GM13977 (cell line): ENCODE data around the gene SPDYE16.
"Not testable (repeated sequence)": the region's sequence is repeated elsewhere in the genome, so short reads cannot be mapped to it uniquely, and the experiment has no call there.

ENCODE experiments used
- DNase-seq: peaks from one replicate; pipeline ENCODE4 v3.0.0; 2012; ENCODE audit warnings: low spot score
- in situ Hi-C: fragments of 300-500 bp; cut with MboI; formaldehyde crosslinking; loops from one replicate; pipeline ENCODE4 v1.12.0; 2022; ENCODE audit warnings: low sequenced_read_pairs, low pct_unique_long_range_greater_than_20kb, mixed read lengths, inconsistent platforms; ENCODE audit not compliant: unreplicated experiment
- TF ChIP-seq, protein P1 (sequence below): IDR thresholded peaks from 2 replicates; pipeline ENCODE4 v1.5.1; 2012; ENCODE audit warnings: mild to moderate bottlenecking, control low read depth; ENCODE audit not compliant: insufficient read depth; ENCODE audit errors: extremely low read depth, missing control alignments

The SPDYE16 gene

DNA sequence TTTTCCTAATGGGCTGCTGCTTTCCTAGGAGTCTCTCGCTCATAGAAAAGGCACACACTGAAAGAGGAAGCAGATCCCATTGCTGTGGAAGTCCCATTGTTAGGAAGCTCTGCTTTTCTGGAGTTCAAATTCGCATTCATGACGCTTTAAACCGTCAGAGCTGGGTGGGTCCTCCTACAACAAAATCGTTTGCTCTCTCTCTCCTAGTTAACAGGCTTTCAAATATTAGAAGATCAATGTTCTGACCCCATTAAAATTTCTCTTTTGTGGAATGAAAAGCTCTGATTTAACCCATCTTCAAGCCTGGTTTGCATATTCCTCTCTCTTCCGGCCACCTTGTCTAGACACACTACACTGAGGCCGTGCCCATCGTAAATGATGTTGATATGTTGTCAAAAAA, at the start of gene SPDYE16:
Gene SPDYE16, minus strand, starts transcription at position 101 of the 400 bp plus-strand sequence. CDS start 1,838 bp downstream, outside the sequence.
- in situ Hi-C loops, DNase-seq: not testable (repeated sequence)

GRCh38 chr7:76592694-76593093, 49.6 kb upstream of the SPDYE16 start:
- in situ Hi-C loops, DNase-seq: not testable (repeated sequence)

GRCh38 chr7:76591602-76592304, 48.7 kb upstream of the SPDYE16 start:
- DNase-seq, result peak; percentile 10
- in situ Hi-C loops, result not testable (repeated sequence)

GRCh38 chr7:76591033-76591432, 47.9 kb upstream of the SPDYE16 start:
- DNase-seq, in situ Hi-C loops: not testable (repeated sequence)

More at GRCh38 chr7:76591602-76592304, 48.7 kb upstream of the SPDYE16 start:
- TF ChIP-seq, protein P1, sequence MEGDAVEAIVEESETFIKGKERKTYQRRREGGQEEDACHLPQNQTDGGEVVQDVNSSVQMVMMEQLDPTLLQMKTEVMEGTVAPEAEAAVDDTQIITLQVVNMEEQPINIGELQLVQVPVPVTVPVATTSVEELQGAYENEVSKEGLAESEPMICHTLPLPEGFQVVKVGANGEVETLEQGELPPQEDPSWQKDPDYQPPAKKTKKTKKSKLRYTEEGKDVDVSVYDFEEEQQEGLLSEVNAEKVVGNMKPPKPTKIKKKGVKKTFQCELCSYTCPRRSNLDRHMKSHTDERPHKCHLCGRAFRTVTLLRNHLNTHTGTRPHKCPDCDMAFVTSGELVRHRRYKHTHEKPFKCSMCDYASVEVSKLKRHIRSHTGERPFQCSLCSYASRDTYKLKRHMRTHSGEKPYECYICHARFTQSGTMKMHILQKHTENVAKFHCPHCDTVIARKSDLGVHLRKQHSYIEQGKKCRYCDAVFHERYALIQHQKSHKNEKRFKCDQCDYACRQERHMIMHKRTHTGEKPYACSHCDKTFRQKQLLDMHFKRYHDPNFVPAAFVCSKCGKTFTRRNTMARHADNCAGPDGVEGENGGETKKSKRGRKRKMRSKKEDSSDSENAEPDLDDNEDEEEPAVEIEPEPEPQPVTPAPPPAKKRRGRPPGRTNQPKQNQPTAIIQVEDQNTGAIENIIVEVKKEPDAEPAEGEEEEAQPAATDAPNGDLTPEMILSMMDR, result peak; percentile 30

- in situ Hi-C loops, DNase-seq: not testable (repeated sequence)
These were observed 45.5 kb upstream of the SPDYE16 start for GRCh38 chr7:76588586-76588985.

- DNase-seq, in situ Hi-C loops: not testable (repeated sequence)
These were observed 43.7 kb upstream of the SPDYE16 start for GRCh38 chr7:76586585-76587315.

- in situ Hi-C loops, DNase-seq: not testable (repeated sequence)
These were observed 40.7 kb upstream of the SPDYE16 start for GRCh38 chr7:76583636-76584281.

DNA sequence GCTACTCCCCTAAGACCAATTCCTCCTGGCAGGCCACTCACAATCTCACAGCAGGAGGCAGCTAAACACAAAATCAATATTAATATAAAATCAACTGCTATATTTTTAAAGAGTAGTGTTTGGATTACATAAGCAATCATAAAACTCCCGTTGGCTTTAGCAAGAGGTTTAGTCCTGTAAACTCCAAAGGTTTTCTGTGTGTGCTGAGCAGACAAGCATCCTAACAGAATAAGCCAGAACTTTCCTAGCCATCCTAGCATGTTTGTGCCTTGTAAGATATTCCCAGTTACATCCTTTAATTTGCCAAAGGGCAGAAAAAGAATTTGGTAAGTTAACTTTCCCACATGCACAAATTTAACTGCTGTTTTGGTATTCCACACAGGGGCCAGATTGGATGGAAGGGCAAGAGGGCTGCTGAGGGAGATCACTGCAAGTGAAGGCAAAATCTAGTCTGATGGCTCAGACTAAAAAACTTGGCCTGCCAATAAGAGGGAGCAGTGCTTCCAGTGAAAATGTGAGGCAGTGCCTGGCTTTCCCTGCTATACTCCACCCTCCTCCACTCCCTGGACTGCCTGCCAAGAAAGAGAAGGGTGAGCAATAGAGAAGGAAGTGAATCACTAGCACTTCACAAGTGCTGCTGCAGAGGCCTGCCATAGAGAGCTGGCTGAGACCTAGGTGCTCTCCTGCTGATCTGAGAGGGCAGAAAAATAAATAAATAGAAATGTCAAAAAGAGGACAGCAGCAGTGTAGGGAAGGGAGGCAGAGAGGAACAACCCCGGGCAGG, 39.9 kb upstream of the SPDYE16 start:
- in situ Hi-C loops, DNase-seq: not testable (repeated sequence)

DNA sequence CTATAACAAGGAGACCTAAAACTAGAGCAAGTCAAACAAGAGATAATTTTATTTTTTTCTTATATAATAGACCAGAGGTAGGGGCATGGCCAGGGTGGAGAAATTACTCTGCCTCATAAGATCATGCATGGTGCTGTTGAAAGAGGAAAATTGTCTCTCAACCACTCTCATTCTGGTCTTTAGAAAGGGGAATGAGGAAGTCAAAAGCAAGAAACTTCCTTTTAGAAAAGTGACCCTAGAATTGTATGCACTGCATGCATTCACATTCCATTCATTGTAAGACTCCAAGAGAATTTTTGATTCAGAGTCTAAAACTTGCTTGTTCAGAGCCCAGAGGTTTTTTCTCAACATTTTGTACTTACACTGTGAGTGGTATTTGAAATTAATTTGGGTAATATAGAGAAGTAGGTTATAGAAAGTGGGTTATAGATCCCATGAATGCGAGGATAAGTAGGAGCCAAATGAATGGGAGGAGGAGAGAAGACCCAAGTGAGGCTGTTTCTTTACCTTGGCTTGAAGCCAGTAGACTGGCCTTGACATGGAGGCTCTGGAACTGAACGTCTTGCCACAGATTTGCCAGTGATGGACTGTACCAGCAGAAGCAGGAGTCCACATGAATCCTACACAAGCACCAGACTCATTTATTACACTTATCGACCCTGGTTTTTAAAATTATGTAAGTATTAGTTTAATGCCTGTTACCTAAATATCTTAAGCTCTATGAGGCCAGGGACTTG, 33.0 kb upstream of the SPDYE16 start:
- in situ Hi-C loops, DNase-seq: not testable (repeated sequence)

DNA sequence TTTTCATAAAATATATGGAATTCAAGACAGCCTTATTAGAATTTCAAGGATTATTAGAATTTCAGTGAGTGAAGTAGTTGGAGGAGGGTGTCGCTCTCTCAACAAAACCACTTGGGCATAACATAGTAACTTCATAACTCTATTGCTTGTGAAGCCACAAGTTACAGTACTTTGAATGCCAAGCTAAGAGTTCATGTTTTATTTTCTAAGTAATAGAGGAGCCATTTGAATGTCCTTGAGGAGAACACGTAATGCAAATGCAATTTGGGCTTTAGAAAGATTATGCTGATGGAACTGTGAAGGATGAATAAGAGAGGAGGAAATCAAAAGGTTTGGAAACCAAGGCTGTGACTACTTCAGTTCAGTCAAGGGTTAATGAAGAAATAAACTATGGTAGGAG, 32.3 kb upstream of the SPDYE16 start:
- in situ Hi-C loops, result not testable (repeated sequence)

GRCh38 chr7:76572296-76572695, 29.2 kb upstream of the SPDYE16 start:
- DNase-seq, in situ Hi-C loops: not testable (repeated sequence)

More for the DNA sequence above, 32.3 kb upstream of the SPDYE16 start:
- DNase-seq, result not testable (repeated sequence)

DNA sequence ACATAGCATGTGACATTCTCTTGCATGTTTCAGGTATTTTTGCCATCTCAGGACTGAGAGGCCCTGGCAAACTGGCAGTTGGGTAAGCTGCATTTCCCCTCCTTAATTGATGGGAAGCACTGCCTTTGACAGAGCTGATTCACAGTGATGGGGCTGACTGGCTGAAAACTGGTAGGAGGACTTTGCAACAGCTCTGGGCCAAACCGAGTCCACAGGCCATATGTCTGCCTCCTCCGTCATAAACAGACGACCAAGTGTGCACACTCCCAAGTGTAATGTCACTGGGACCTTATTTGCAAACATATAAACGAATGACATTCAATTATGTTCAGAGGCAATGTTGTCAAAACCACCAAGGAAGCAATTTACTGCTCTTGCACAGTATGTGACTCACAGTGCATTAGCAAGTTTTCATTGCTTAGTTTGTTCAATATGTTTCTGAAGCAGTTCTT, 27.3 kb upstream of the SPDYE16 start:
- in situ Hi-C loops, DNase-seq: not testable (repeated sequence)

DNA sequence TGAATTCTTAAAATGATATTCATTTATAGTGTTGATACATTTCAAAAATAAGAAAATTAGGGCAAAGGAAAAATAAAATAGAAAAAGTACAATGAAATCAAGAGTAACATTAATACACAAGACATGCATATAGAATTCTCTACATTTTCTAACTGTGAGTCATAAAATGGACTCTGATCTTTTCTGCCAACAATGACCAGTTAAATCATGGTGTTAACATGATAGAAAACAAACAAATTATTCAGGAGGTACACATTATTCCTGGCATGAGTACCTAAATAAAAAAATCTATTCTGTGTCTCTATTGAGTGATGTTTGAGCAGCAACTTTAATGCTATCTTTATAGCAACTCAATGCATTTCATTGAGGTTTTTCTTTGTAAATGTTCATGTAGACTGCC, 25.6 kb upstream of the SPDYE16 start:
- DNase-seq, in situ Hi-C loops: not testable (repeated sequence)

DNA sequence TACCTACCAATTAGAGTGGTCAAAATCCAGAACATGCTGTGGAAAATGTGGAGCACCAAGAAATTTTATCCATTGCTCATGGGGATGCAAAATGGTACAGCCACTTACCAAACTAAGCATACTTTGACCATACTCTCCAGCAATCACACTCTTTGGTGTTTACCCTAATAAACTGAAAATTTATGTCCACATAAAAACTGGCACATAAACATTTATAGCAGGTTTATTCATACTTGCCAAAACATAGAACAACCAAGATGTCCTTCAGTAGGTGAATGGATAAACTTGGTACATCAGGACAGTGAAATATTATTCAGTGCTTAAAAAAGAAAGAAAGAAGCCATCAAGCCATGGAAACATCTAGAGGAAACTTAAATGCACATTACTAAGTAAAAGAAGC, 24.7 kb upstream of the SPDYE16 start:
- DNase-seq, in situ Hi-C loops: not testable (repeated sequence)

- DNase-seq, in situ Hi-C loops: not testable (repeated sequence)
These were observed 24.2 kb upstream of the SPDYE16 start for GRCh38 chr7:76567311-76567710.
